Natural killer cell (primary cell): Measurements from ENCODE around the gene RIIAD1. TPM values are rescaled to one million over a fixed set of nuclear protein-coding genes. Genes with fewer than 3 reads are reported as not detected.

Experiments
- ATAC-seq, 3 donors: fragments of 150-1000 bp in 2 of 3; fragments of 200-7000 bp in 1 of 3; cut with Tn5 transposase; 1 replicate in 1 of 3; 2 replicates in 2 of 3; pipeline ENCODE4 v1.10.0; 2021; ENCODE audit warnings: mild to moderate bottlenecking in 2 of 3, moderate library complexity in 2 of 3
- DNase-seq, 2 donors: peaks; one replicate each; pipeline versions ENCODE4 v3.0.0 to v3.0.0-alpha.2; 2013 to 2021; ENCODE audit warnings: mixed read lengths in 1 of 2
- H3K27ac ChIP-seq: one replicate; pipeline ENCODE4 v1.5.1; 2013; ENCODE audit warnings: mild to moderate bottlenecking, low read length
- H3K27me3 ChIP-seq: one replicate; pipeline ENCODE4 v1.6.1; 2013; ENCODE audit warnings: low read length; ENCODE audit not compliant: control insufficient read depth, insufficient read depth
- H3K36me3 ChIP-seq: one replicate; pipeline ENCODE4 v1.6.1; 2013; ENCODE audit warnings: low read length; ENCODE audit not compliant: control insufficient read depth, insufficient read depth
- H3K4me1 ChIP-seq: one replicate; pipeline ENCODE4 v1.6.1; 2013; ENCODE audit warnings: low read length; ENCODE audit not compliant: control insufficient read depth, insufficient read depth
- H3K4me3 ChIP-seq: one replicate; pipeline ENCODE4 v1.5.1; 2013; ENCODE audit warnings: low read length
- H3K9me3 ChIP-seq: one replicate; pipeline ENCODE4 v1.6.1; 2013; ENCODE audit warnings: low read length; ENCODE audit not compliant: control insufficient read depth, insufficient read depth
- H3K27ac Mint-ChIP-seq, 2 donors: one replicate each; pipeline ENCODE4 v1.8.0; 2022; ENCODE audit warnings: mild to moderate bottlenecking in 2 of 2, mixed read lengths in 2 of 2, moderate library complexity in 1 of 2
- H3K27me3 Mint-ChIP-seq, 2 donors: one replicate each; pipeline ENCODE4 v1.8.0; 2022; ENCODE audit warnings: low read depth in 2 of 2, mixed read lengths in 2 of 2
- H3K36me3 Mint-ChIP-seq: one replicate; pipeline ENCODE4 v1.8.0; 2022; ENCODE audit warnings: mixed read lengths
- H3K4me1 Mint-ChIP-seq, 2 donors: one replicate each; pipeline ENCODE4 v1.8.0; 2022; ENCODE audit warnings: mixed read lengths in 2 of 2
- H3K4me3 Mint-ChIP-seq: one replicate; pipeline ENCODE4 v1.8.0; 2022; ENCODE audit warnings: mild to moderate bottlenecking, moderate library complexity, mixed read lengths
- H3K9me3 Mint-ChIP-seq, 2 donors: one replicate each; pipeline ENCODE4 v1.8.0; 2022; ENCODE audit warnings: mixed read lengths in 2 of 2
- CTCF ChIP-seq: fragments of 200-600 bp; IDR thresholded peaks from one replicate; pipeline ENCODE4 v1.8.0; 2022; ENCODE audit warnings: antibody characterized with exemption
- WGBS: methylation state at CpG from one replicate; pipeline ENCODE4 v1.1.7; 2013; ENCODE audit warnings: missing lambda C conversion rate; ENCODE audit not compliant: insufficient coverage; 5-methylcytosine and 5-hydroxymethylcytosine counted together
- intact Hi-C: fragments of 100-400 bp; cut with micrococcal nuclease; formaldehyde crosslinking; loops from one replicate; pipeline ENCODE4 v1.14.2; 2022
- total RNA-seq, 4 donors: library from RNA; stranded (reverse); fragments of 120-200 nt in 1 of 4; gene quantifications; one replicate each; pipeline versions ENCODE4 v1.2.3 to v1.2.4, GENCODE V29; 2013 to 2022

Gene RIIAD1
- total RNA-seq, 3 donors from 2014 or later (not counting 1 experiment from before 2014, with no cell fraction given), result not detected

GRCh38 chr1:151714820-151715725 lies 6.2 kb upstream of the RIIAD1 start:
- H3K27ac Mint-ChIP-seq, result no peak overlapping the region
- DNase-seq (no peak), ATAC-seq (no peak)
- Histone ChIP-seq H3K9me3 (no peaks in the 10 kb centered on the region), H3K4me3 (no peak overlapping the region), H3K27ac (no peak overlapping the region), H3K27me3 (peaks cover 14% of the 10 kb centered on the region), H3K4me1 (peaks cover 5% of the 10 kb centered on the region), H3K36me3 (no peaks in the 10 kb centered on the region)
- H3K4me1 Mint-ChIP-seq, result peaks cover 13% of the 10 kb centered on the region in 2 donors
- peaks cover 35 to 60% of the 10 kb centered on the region in 2 donors for H3K27me3 Mint-ChIP-seq
- no peak for TF ChIP-seq CTCF
- intact Hi-C loops, result no loop called here
- WGBS, result 68% methylated on average over 8 of the region's 10 CpGs
- no peaks in the 10 kb centered on the region for H3K9me3 Mint-ChIP-seq
- H3K36me3 Mint-ChIP-seq, result no peaks in the 10 kb centered on the region
- H3K4me3 Mint-ChIP-seq, result no peak overlapping the region

DNA sequence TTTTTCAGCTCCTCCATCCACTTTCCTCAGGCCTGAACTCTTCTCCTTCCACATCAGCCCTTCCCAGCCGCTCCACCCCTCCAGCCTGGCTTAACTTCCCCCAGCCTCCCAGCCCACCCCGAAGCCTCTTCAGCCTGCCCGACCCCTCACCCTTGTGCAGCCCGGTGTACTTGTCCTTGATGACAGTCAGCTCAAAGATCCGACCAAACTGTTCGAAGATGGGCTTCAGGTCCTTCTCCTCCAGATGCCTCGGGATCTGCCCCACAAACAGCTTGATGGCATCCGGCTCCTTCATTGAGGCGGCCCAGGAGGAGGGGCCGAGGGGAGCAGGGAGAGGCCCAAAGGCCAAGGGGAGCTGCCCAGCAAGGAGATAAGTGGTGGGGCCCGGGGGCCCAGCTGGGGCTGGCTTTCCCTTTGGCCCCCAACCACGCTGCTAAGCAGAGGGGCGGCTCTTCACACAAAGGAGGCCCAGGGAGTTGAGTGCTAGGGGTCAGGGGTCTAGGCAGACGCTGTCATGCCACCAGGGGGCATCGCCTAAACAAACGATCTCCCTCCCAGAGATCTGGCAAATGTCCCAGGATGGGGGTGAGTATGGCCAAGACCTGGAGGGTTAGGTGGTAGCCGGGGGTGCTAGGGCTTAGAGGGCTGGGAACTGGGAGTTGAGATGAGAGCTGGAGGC lies 5.5 kb upstream of the RIIAD1 start:
- Histone ChIP-seq H3K9me3 (no peaks in the 10 kb centered on the region), H3K36me3 (no peaks in the 10 kb centered on the region), H3K4me1 (peaks cover 13% of the 10 kb centered on the region), H3K4me3 (no peak overlapping the region), H3K27ac (no peak overlapping the region), H3K27me3 (peaks cover 14% of the 10 kb centered on the region)
- H3K36me3 Mint-ChIP-seq, result no peaks in the 10 kb centered on the region
- DNase-seq, result peak in 1 of 2 donors; percentile 15
- H3K4me1 Mint-ChIP-seq, result peaks cover 21% of the 10 kb centered on the region in 2 donors
- no peak overlapping the region for H3K27ac Mint-ChIP-seq
- H3K4me3 Mint-ChIP-seq, result no peak overlapping the region
- no peaks in the 10 kb centered on the region for H3K9me3 Mint-ChIP-seq
- 54% methylated on average over 17 of the region's 17 CpGs for WGBS
- TF ChIP-seq CTCF, result no peak
- peaks cover 39 to 60% of the 10 kb centered on the region in 2 donors for H3K27me3 Mint-ChIP-seq
- intact Hi-C loops, result no loop called here
- no peak for ATAC-seq

GRCh38 chr1:151716405-151716762 lies 4.9 kb upstream of the RIIAD1 start:
- Mint-ChIP-seq H3K36me3 (no peaks in the 10 kb centered on the region), H3K27ac (no peak overlapping the region), H3K4me1 (peaks cover 26% of the 10 kb centered on the region in 2 donors), H3K9me3 (no peaks in the 10 kb centered on the region), H3K27me3 (peaks cover 39 to 60% of the 10 kb centered on the region in 2 donors), H3K4me3 (no peak overlapping the region)
- no peak overlapping the region for H3K4me3 ChIP-seq
- no peaks in the 10 kb centered on the region for H3K9me3 ChIP-seq
- intact Hi-C loops, result no loop called here
- DNase-seq (no peak), ATAC-seq (no peak)
- peaks cover 14% of the 10 kb centered on the region for H3K27me3 ChIP-seq
- no peak overlapping the region for H3K27ac ChIP-seq
- H3K36me3 ChIP-seq, result no peaks in the 10 kb centered on the region
- peaks cover 16% of the 10 kb centered on the region for H3K4me1 ChIP-seq
- TF ChIP-seq CTCF, result no peak
- WGBS, result 11% methylated on average over 11 of the region's 11 CpGs
